SK-N-SH treated with all-trans-retinoic acid at 6 μM for 48 hours (cell line): Measurements from ENCODE around the gene SYNDIG1.

Experiments used
- ATAC-seq: fragments of 200-7000 bp; cut with Tn5 transposase; 3 replicates; pipeline ENCODE4 v1.9.1; 2020; ENCODE audit warnings: mild to moderate bottlenecking, moderate library complexity
- ARNTL ChIP-seq: fragments of 450-650 bp; formaldehyde crosslinking; IDR thresholded peaks from 2 replicates; pipeline ENCODE4 v1.5.0; 2020; ENCODE audit warnings: low read depth, mild to moderate bottlenecking, moderate library complexity, borderline replicate concordance
- BACH2 ChIP-seq: fragments of 250-450 bp; sonication (Bioruptor Pico); IDR thresholded peaks from 2 replicates; pipeline ENCODE4 v1.9.0; 2021; ENCODE audit warnings: mild to moderate bottlenecking, borderline replicate concordance
- CSDC2 ChIP-seq: fragments of 250-450 bp; sonication (Bioruptor Pico); IDR thresholded peaks from 2 replicates; pipeline ENCODE4 v1.5.0; 2020; ENCODE audit warnings: mild to moderate bottlenecking, moderate library complexity
- ESRRG ChIP-seq: fragments of 250-450 bp; sonication (Bioruptor Pico); IDR thresholded peaks from 2 replicates; pipeline ENCODE4 v1.6.1; 2021; ENCODE audit warnings: mild to moderate bottlenecking
- GLIS3 ChIP-seq: fragments of 250-450 bp; sonication (Bioruptor Pico); IDR thresholded peaks from 2 replicates; pipeline ENCODE4 v1.5.0; 2020; ENCODE audit warnings: mild to moderate bottlenecking, moderate library complexity
- ISL1 ChIP-seq: fragments of 250-450 bp; sonication (Bioruptor Pico); IDR thresholded peaks from 2 replicates; pipeline ENCODE4 v2.1.2; 2022; ENCODE audit warnings: mild to moderate bottlenecking, moderate library complexity
- OSR1 ChIP-seq: fragments of 250-450 bp; sonication (Bioruptor Pico); IDR thresholded peaks from 2 replicates; pipeline ENCODE4 v1.8.0; 2022; ENCODE audit warnings: moderate library complexity, mild to moderate bottlenecking, inconsistent platforms
- PATZ1 ChIP-seq: fragments of 250-450 bp; sonication (Bioruptor Pico); IDR thresholded peaks from 2 replicates; pipeline ENCODE4 v1.8.0; 2020; ENCODE audit warnings: mild to moderate bottlenecking, moderate library complexity, borderline replicate concordance
- POU6F1 ChIP-seq: fragments of 250-450 bp; sonication (Bioruptor Pico); IDR thresholded peaks from 2 replicates; pipeline ENCODE4 v1.8.0; 2021; ENCODE audit warnings: low read depth, mild to moderate bottlenecking, moderate library complexity, borderline replicate concordance
- PPARA ChIP-seq: fragments of 250-450 bp; sonication (Bioruptor Pico); IDR thresholded peaks from 2 replicates; pipeline ENCODE4 v1.5.0; 2020; ENCODE audit warnings: mild to moderate bottlenecking, borderline replicate concordance
- RARB ChIP-seq: fragments of 250-450 bp; sonication (Bioruptor Pico); IDR thresholded peaks from 2 replicates; pipeline ENCODE4 v1.8.0; 2021; ENCODE audit warnings: mild to moderate bottlenecking, moderate library complexity
- SNAI2 ChIP-seq: fragments of 250-450 bp; sonication (Bioruptor Pico); IDR thresholded peaks from 2 replicates; pipeline ENCODE4 v1.5.0; 2020; ENCODE audit warnings: mild to moderate bottlenecking, moderate library complexity
- TCF4 ChIP-seq: fragments of 250-450 bp; sonication (Bioruptor Pico); IDR thresholded peaks from 2 replicates; pipeline ENCODE4 v1.8.0; 2021; ENCODE audit warnings: mild to moderate bottlenecking, moderate library complexity, borderline replicate concordance
- TOX ChIP-seq: fragments of 250-450 bp; sonication (Bioruptor Pico); IDR thresholded peaks from 2 replicates; pipeline ENCODE4 v1.8.0; 2021; ENCODE audit warnings: mild to moderate bottlenecking, moderate library complexity, borderline replicate concordance
- TSHZ2 ChIP-seq: fragments of 250-450 bp; sonication (Bioruptor Pico); IDR thresholded peaks from 2 replicates; pipeline ENCODE4 v1.5.0; 2020; ENCODE audit warnings: mild to moderate bottlenecking, moderate library complexity
- ZFP3 ChIP-seq: fragments of 250-450 bp; sonication (Bioruptor Pico); IDR thresholded peaks from 2 replicates; pipeline ENCODE4 v1.5.0; 2020; ENCODE audit warnings: mild to moderate bottlenecking, moderate library complexity
- ZFP30 ChIP-seq: fragments of 450-650 bp; formaldehyde crosslinking; IDR thresholded peaks from 2 replicates; pipeline ENCODE4 v1.5.0; 2022; ENCODE audit warnings: mild to moderate bottlenecking, moderate library complexity
- ZNF565 ChIP-seq: fragments of 450-650 bp; formaldehyde crosslinking; conservative IDR thresholded peaks from 2 replicates; pipeline ENCODE4 v1.5.0; 2020; ENCODE audit warnings: low read depth, mild to moderate bottlenecking, moderate library complexity
- ZNF70 ChIP-seq: fragments of 450-650 bp; formaldehyde crosslinking; IDR thresholded peaks from 2 replicates; pipeline ENCODE4 v1.5.0; 2020; ENCODE audit warnings: mild to moderate bottlenecking, moderate library complexity
- ZNF8 ChIP-seq: fragments of 450-650 bp; formaldehyde crosslinking; IDR thresholded peaks from 2 replicates; pipeline ENCODE4 v1.5.0; 2020; ENCODE audit warnings: mild to moderate bottlenecking, moderate library complexity

Gene SYNDIG1

GRCh38 chr20:24693466-24694156 lies 224.2 kb downstream of the SYNDIG1 start:
- ATAC-seq = no peak
- no peak for TF ChIP-seq GLIS3 (CRISPR knock-in tag)
- no peak for TF ChIP-seq ZNF565
- TF ChIP-seq SNAI2 (CRISPR knock-in tag) = no peak
- no peak for TF ChIP-seq TCF4
- no peak for TF ChIP-seq ZFP30 (CRISPR knock-in tag)
- no peak for TF ChIP-seq TSHZ2 (CRISPR knock-in tag)
- no peak for TF ChIP-seq RARB (CRISPR knock-in tag)
- TF ChIP-seq ISL1 (CRISPR knock-in tag) = no peak
- no peak for TF ChIP-seq ZFP3 (CRISPR knock-in tag)
- TF ChIP-seq ZNF8 (CRISPR knock-in tag) = no peak
- no peak for TF ChIP-seq ARNTL (CRISPR knock-in tag)
- no peak for TF ChIP-seq TOX (CRISPR knock-in tag)
- no peak for TF ChIP-seq ZNF70 (CRISPR knock-in tag)

- no peak for ATAC-seq
Measured at GRCh38 chr20:24694157-24694726, 224.8 kb downstream of the SYNDIG1 start.

More at GRCh38 chr20:24694157-24694726, 224.8 kb downstream of the SYNDIG1 start:
- no peak for TF ChIP-seq ZFP3 (CRISPR knock-in tag)
- TF ChIP-seq BACH2 (CRISPR knock-in tag) = no peak
- no peak for TF ChIP-seq GLIS3 (CRISPR knock-in tag)
- TF ChIP-seq OSR1 (CRISPR knock-in tag) = no peak
- TF ChIP-seq ZNF70 (CRISPR knock-in tag) = no peak
- no peak for TF ChIP-seq SNAI2 (CRISPR knock-in tag)
- no peak for TF ChIP-seq ESRRG (CRISPR knock-in tag)
- no peak for TF ChIP-seq POU6F1
- TF ChIP-seq ZNF565 = no peak
- no peak for TF ChIP-seq TSHZ2 (CRISPR knock-in tag)
- no peak for TF ChIP-seq PATZ1 (CRISPR knock-in tag)
- no peak for TF ChIP-seq ZFP30 (CRISPR knock-in tag)
- no peak for TF ChIP-seq ZNF8 (CRISPR knock-in tag)
- no peak for TF ChIP-seq PPARA (CRISPR knock-in tag)
- TF ChIP-seq RARB (CRISPR knock-in tag) = no peak
- no peak for TF ChIP-seq CSDC2 (CRISPR knock-in tag)
